Mononuclear cell (primary cell): ENCODE measurements around the gene CMSS1. TPM values are rescaled to one million over a fixed set of nuclear protein-coding genes. Genes with fewer than 3 reads are reported as not detected.

Source experiments
- H3K27me3 ChIP-seq: 2 replicates; pipeline ENCODE4 v1.6.0; 2011; ENCODE audit warnings: low read length, control low read depth; ENCODE audit not compliant: insufficient read depth
- H3K4me1 ChIP-seq: 2 replicates; pipeline ENCODE4 v1.5.1; 2011; ENCODE audit warnings: mild to moderate bottlenecking, low read length, control low read depth; ENCODE audit not compliant: insufficient read depth
- H3K4me3 ChIP-seq: 2 replicates; pipeline ENCODE4 v1.5.1; 2011; ENCODE audit warnings: mild to moderate bottlenecking, low read length, moderate library complexity
- H3K9me3 ChIP-seq: 2 replicates; pipeline ENCODE4 v1.5.1; 2011; ENCODE audit warnings: low read depth, mild to moderate bottlenecking, control low read depth, low read length
- total RNA-seq: library from RNA; depleted of rRNA; stranded (reverse); fragments of >200 nt; gene quantifications from one replicate; pipeline ENCODE4 v1.2.3, GENCODE V29; 2012

Gene CMSS1
- total RNA-seq, 1 donor, result 4.6 TPM

- Histone ChIP-seq H3K4me1 (peaks cover 4% of the 10 kb centered on the region), H3K27me3 (no peaks in the 10 kb centered on the region)
These were observed 67.4 kb downstream of the CMSS1 start for GRCh38 chr3:99885085-99885484.

GRCh38 chr3:99885851-99886250 lies 68.2 kb downstream of the CMSS1 start:
- no peaks in the 10 kb centered on the region for H3K9me3 ChIP-seq
- no peaks in the 10 kb centered on the region for H3K27me3 ChIP-seq
- H3K4me3 ChIP-seq, result no peak overlapping the region
- peaks cover 4% of the 10 kb centered on the region for H3K4me1 ChIP-seq

More at GRCh38 chr3:99885085-99885484, 67.4 kb downstream of the CMSS1 start:
- Histone ChIP-seq H3K9me3 (no peaks in the 10 kb centered on the region), H3K4me3 (no peak overlapping the region)

GRCh38 chr3:99891610-99892285 lies 74.1 kb downstream of the CMSS1 start:
- no peaks in the 10 kb centered on the region for H3K9me3 ChIP-seq
- no peak overlapping the region for H3K4me3 ChIP-seq
- H3K27me3 ChIP-seq, result no peaks in the 10 kb centered on the region
- peaks cover 16% of the 10 kb centered on the region for H3K4me1 ChIP-seq

- peaks cover 21% of the 10 kb centered on the region for H3K4me1 ChIP-seq
- no peak overlapping the region for H3K4me3 ChIP-seq
- H3K9me3 ChIP-seq, result no peaks in the 10 kb centered on the region
- no peaks in the 10 kb centered on the region for H3K27me3 ChIP-seq
These were observed 74.7 kb downstream of the CMSS1 start for GRCh38 chr3:99892332-99892731.

- Histone ChIP-seq H3K4me3 (no peak overlapping the region), H3K4me1 (peaks cover 21% of the 10 kb centered on the region), H3K9me3 (no peaks in the 10 kb centered on the region), H3K27me3 (no peaks in the 10 kb centered on the region)
These were observed 77.6 kb downstream of the CMSS1 start for GRCh38 chr3:99895131-99895696.

GRCh38 chr3:99895703-99896441 lies 78.2 kb downstream of the CMSS1 start:
- peaks cover 26% of the 10 kb centered on the region for H3K4me1 ChIP-seq
- H3K27me3 ChIP-seq, result no peaks in the 10 kb centered on the region
- H3K4me3 ChIP-seq, result no peak overlapping the region
- no peaks in the 10 kb centered on the region for H3K9me3 ChIP-seq

GRCh38 chr3:99896482-99896881 lies 78.8 kb downstream of the CMSS1 start:
- Histone ChIP-seq H3K4me1 (peaks cover 26% of the 10 kb centered on the region), H3K4me3 (no peak overlapping the region), H3K9me3 (no peaks in the 10 kb centered on the region), H3K27me3 (no peaks in the 10 kb centered on the region)

- Histone ChIP-seq H3K4me1 (peaks cover 26% of the 10 kb centered on the region), H3K27me3 (no peaks in the 10 kb centered on the region), H3K9me3 (no peaks in the 10 kb centered on the region), H3K4me3 (no peak overlapping the region)
These were observed 81.9 kb downstream of the CMSS1 start for GRCh38 chr3:99899603-99900002.

- H3K9me3 ChIP-seq, result no peaks in the 10 kb centered on the region
These were observed 82.6 kb downstream of the CMSS1 start for GRCh38 chr3:99900248-99900647.

GRCh38 chr3:99901200-99901926 lies 83.7 kb downstream of the CMSS1 start:
- H3K27me3 ChIP-seq, result no peaks in the 10 kb centered on the region
- no peaks in the 10 kb centered on the region for H3K9me3 ChIP-seq
- H3K4me3 ChIP-seq, result no peak overlapping the region
- peaks cover 14% of the 10 kb centered on the region for H3K4me1 ChIP-seq

More at GRCh38 chr3:99900248-99900647, 82.6 kb downstream of the CMSS1 start:
- peaks cover 20% of the 10 kb centered on the region for H3K4me1 ChIP-seq
- no peaks in the 10 kb centered on the region for H3K27me3 ChIP-seq
- H3K4me3 ChIP-seq, result no peak overlapping the region

- H3K4me3 ChIP-seq, result no peak overlapping the region
- no peaks in the 10 kb centered on the region for H3K27me3 ChIP-seq
- H3K9me3 ChIP-seq, result no peaks in the 10 kb centered on the region
- H3K4me1 ChIP-seq, result peaks cover 7% of the 10 kb centered on the region
These were observed 84.4 kb downstream of the CMSS1 start for GRCh38 chr3:99902091-99902490.

GRCh38 chr3:99903869-99904268 lies 86.2 kb downstream of the CMSS1 start:
- H3K4me1 ChIP-seq, result peaks cover 5% of the 10 kb centered on the region
- H3K27me3 ChIP-seq, result no peaks in the 10 kb centered on the region
- H3K9me3 ChIP-seq, result no peaks in the 10 kb centered on the region
- H3K4me3 ChIP-seq, result no peak overlapping the region

- Histone ChIP-seq H3K4me1 (no peaks in the 10 kb centered on the region), H3K9me3 (no peaks in the 10 kb centered on the region), H3K27me3 (no peaks in the 10 kb centered on the region), H3K4me3 (no peak overlapping the region)
These were observed 90.4 kb downstream of the CMSS1 start for GRCh38 chr3:99907959-99908544.

- H3K9me3 ChIP-seq, result no peaks in the 10 kb centered on the region
- H3K27me3 ChIP-seq, result no peaks in the 10 kb centered on the region
- H3K4me3 ChIP-seq, result no peak overlapping the region
- no peaks in the 10 kb centered on the region for H3K4me1 ChIP-seq
These were observed 92.2 kb downstream of the CMSS1 start for GRCh38 chr3:99909714-99910495.
